CD4-positive, alpha-beta T cell treated with Interleukin-17A for 1 hour (primary cell): Measurements from ENCODE around the gene STK38L.
"Not testable (repeated sequence)": the region's sequence is repeated elsewhere in the genome, so short reads cannot be mapped to it uniquely, and the experiment has no call there.

Experiments used
- DNase-seq: peaks from one replicate; pipeline ENCODE4 v3.0.0-alpha.2; 2020

Gene STK38L

GRCh38 chr12:27229367-27229766 is 14.7 kb upstream of the STK38L start:
- DNase-seq, result no peak

- not testable (repeated sequence) for DNase-seq
Measured at GRCh38 chr12:27231374-27231773, 12.7 kb upstream of the STK38L start.

GRCh38 chr12:27233814-27234213 is 10.3 kb upstream of the STK38L start:
- DNase-seq, result no peak

- DNase-seq, result peak; percentile 10
Measured at GRCh38 chr12:27236498-27236897, 7.6 kb upstream of the STK38L start.

GRCh38 chr12:27237790-27238771 is 6.0 kb upstream of the STK38L start:
- peak; percentile 25 for DNase-seq

GRCh38 chr12:27243006-27243405 is 1.1 kb upstream of the STK38L start:
- no peak for DNase-seq

- peak; percentile 7 for DNase-seq
Measured at GRCh38 chr12:27244689-27245488, 803 bp downstream of the STK38L start.

GRCh38 chr12:27246141-27246540 is 2.1 kb downstream of the STK38L start:
- DNase-seq, result no peak

- no peak for DNase-seq
Measured at GRCh38 chr12:27246774-27247173, 2.7 kb downstream of the STK38L start.

- DNase-seq, result no peak
Measured at GRCh38 chr12:27252934-27253333, 8.8 kb downstream of the STK38L start.

- no peak for DNase-seq
Measured at GRCh38 chr12:27253347-27253746, 9.3 kb downstream of the STK38L start.

GRCh38 chr12:27255806-27256205 is 11.7 kb downstream of the STK38L start:
- DNase-seq, result no peak

- DNase-seq, result no peak
Measured at GRCh38 chr12:27257104-27257843, 13.2 kb downstream of the STK38L start.

- DNase-seq, result no peak
Measured at GRCh38 chr12:27260746-27261145, 16.7 kb downstream of the STK38L start.

GRCh38 chr12:27261866-27262265 is 17.8 kb downstream of the STK38L start:
- DNase-seq, result no peak

- DNase-seq, result no peak
Measured at GRCh38 chr12:27270148-27270547, 26.1 kb downstream of the STK38L start.

GRCh38 chr12:27271206-27271605 is 27.1 kb downstream of the STK38L start:
- DNase-seq, result no peak

GRCh38 chr12:27272373-27273028 is 28.4 kb downstream of the STK38L start:
- DNase-seq, result no peak

GRCh38 chr12:27273114-27273513 is 29.0 kb downstream of the STK38L start:
- no peak for DNase-seq

GRCh38 chr12:27274706-27275105 is 30.6 kb downstream of the STK38L start:
- DNase-seq, result no peak

GRCh38 chr12:27276275-27276674 is 32.2 kb downstream of the STK38L start:
- DNase-seq, result no peak

- DNase-seq, result no peak
Measured at GRCh38 chr12:27277846-27278260, 33.8 kb downstream of the STK38L start.
